ENCODE results near the gene KIF25.

The KIF25 gene

DNA sequence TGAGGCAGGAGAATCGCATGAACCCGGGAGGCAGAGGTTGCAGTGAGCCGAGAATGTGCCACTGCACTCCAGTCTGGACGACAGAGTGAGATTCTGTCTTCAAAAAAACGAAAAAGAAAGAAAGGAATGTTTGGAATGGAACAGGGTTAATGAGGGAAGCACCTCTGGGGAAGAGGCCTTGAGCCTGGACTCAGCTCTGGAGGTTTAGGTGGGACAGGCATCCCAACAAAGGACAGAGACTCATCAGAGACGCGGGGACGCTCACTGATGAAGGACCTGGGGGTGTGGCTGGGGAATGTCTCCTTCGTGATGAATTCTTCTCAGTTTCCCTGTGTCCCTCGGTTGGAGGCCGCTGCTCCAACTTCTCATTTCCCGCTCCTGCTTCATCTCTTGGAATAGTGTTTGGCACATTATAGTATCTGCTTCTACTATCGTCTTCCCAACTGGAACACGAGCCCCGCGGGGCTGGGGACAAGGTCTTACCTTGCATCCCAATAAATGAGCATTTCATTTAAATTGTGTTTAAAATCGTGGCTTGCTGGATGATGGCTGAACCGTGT, 27.6 kb downstream of the KIF25 start:
- no peak overlapping the region for H3K4me3 ChIP-seq (replicated peaks; ENCODE audit: low read depth, low read length)
- TF ChIP-seq, protein P1, sequence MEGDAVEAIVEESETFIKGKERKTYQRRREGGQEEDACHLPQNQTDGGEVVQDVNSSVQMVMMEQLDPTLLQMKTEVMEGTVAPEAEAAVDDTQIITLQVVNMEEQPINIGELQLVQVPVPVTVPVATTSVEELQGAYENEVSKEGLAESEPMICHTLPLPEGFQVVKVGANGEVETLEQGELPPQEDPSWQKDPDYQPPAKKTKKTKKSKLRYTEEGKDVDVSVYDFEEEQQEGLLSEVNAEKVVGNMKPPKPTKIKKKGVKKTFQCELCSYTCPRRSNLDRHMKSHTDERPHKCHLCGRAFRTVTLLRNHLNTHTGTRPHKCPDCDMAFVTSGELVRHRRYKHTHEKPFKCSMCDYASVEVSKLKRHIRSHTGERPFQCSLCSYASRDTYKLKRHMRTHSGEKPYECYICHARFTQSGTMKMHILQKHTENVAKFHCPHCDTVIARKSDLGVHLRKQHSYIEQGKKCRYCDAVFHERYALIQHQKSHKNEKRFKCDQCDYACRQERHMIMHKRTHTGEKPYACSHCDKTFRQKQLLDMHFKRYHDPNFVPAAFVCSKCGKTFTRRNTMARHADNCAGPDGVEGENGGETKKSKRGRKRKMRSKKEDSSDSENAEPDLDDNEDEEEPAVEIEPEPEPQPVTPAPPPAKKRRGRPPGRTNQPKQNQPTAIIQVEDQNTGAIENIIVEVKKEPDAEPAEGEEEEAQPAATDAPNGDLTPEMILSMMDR (IDR thresholded peaks at IDR 0.05; ENCODE audit: low read depth, low read length, missing control alignments), result no peak
- no peak for DNase-seq (ENCODE audit: extremely low read depth, low read depth)

DNA sequence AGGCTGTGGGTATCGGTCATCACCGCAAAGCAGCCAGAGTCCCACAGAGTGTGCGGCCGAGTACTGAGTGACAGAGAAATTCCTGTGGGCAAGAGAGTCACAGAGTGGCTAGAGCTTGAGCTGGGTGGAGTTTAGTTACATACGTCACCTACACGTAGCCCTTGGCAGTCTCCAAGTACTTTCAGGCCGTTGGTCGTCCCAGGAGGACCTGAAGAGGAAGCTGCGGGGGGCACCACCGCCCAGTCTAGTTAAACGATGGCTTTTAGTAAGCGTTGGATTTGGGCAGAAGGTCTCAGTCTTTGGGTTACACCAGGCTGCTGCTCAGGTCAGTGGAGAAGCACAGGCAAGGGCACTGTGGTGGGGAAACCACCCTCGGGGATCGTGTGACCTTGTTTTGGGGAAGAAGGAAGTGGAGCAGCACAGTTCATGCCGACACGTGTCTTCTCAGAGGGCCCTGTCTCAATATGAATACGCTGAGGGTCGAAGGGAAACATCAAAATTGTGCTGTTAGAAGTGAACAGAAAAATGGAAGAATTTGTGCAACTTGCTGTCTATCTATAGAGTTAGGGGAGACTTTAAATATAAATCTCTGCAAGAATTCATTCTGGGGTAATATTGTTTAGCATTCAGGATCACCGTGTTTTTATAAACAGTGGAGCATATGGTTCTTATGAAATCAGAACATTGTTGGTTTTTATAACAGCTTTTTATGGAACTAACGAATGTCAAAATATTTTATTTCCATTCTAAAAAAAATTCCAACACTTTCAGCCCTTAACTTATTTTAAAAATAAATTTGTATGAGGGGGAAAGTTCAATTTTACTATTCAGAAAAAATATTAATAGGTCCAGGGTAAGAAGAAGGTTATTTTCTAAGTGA, 28.6 kb downstream of the KIF25 start:
- H3K4me3 ChIP-seq (replicated peaks; ENCODE audit: low read depth, low read length), result no peak overlapping the region
- no peak for DNase-seq (ENCODE audit: extremely low read depth, low read depth)
- TF ChIP-seq, protein P1 (IDR thresholded peaks at IDR 0.05; ENCODE audit: low read depth, low read length, missing control alignments), result no peak

- DNase-seq (ENCODE audit: extremely low read depth, low read depth), result no peak
- H3K4me3 ChIP-seq (replicated peaks; ENCODE audit: low read depth, low read length), result no peak overlapping the region
- TF ChIP-seq, protein P1 (IDR thresholded peaks at IDR 0.05; ENCODE audit: low read depth, low read length, missing control alignments), result no peak
Observed at GRCh38 chr6:168026925-168027324, 29.5 kb downstream of the KIF25 start.

DNA sequence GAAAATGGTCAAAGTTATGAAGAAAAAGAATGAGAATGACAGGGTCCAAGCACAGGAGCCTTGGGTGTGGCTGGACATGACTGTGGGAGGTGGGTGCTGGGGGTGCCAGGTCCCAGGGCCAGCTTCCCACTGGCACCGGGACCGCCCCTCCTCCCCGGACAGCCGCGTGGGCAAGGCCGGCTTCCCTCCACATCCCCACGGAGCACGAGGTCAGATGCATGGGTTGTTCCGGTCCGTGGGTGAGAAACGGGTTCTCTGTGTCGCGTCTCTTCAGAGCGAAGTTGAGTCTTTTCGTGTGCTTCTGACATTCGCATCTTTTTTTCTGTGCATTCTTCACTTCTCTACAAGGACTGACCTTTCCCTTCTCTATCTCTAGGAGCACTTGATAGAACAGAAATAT, 30.1 kb downstream of the KIF25 start:
- TF ChIP-seq, protein P1 (IDR thresholded peaks at IDR 0.05; ENCODE audit: low read depth, low read length, missing control alignments), result no peak
- DNase-seq (ENCODE audit: extremely low read depth, low read depth), result no peak
- no peak overlapping the region for H3K4me3 ChIP-seq (replicated peaks; ENCODE audit: low read depth, low read length)

DNA sequence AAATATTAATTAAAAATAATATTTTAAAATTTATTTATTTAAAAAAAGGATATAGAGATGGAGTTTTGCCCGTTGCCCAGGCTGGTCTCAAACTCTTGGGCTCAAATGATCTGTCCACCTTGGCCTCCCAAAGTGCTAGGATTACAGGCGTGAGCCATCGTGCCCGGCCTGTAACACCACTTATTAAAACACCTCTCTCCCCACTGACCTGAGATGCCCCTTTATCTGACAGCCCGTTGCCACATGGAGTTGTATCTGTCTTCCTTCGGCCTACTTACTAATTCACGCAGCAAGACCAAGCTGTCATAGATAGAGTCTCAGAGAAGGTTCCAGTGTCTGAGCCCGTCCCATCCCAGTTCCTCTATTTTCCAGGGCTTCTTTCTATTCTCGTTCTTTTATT, 30.7 kb downstream of the KIF25 start:
- DNase-seq (ENCODE audit: extremely low read depth, low read depth), result no peak
- TF ChIP-seq, protein P1 (IDR thresholded peaks at IDR 0.05; ENCODE audit: low read depth, low read length, missing control alignments), result no peak
- H3K4me3 ChIP-seq (replicated peaks; ENCODE audit: low read depth, low read length), result no peak overlapping the region

DNA sequence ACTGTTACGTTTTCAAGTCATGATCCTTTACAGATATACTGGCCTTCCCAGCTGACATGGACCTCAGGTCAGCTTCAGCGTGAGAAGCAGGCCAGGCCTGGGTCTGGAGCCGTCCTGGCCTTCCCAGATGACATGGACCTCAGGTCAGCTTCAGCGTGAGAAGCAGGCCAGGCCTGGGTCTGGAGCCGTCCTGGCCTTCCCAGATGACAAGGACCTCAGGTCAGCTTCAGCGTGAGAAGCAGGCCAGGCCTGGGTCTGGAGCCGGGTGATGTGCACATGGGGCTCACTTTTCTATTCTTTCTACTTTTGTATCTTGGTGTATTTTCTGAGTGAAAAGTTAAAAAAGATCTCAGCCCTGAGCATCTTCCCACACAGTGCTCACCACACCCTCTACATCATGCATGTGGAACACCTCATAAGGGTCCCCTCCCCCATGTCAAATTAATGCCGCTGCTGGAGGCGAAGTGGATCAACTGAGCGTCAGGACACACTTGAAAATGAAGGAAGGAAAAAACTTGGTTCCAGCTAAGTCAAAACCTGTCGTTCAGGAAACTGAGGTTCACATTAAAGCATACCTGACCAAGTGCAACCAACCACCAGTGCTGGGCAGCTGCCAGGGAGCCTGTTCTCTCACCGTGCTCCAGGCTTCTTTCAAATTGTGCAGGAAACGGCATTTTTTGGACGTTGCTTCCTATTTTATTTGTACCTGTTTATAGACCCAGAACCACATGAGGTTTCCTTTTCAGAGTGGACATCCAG, 32.2 kb downstream of the KIF25 start:
- DNase-seq (ENCODE audit: extremely low read depth, low read depth), result no peak
- H3K4me3 ChIP-seq (replicated peaks; ENCODE audit: low read depth, low read length), result no peak overlapping the region
- TF ChIP-seq, protein P1 (IDR thresholded peaks at IDR 0.05; ENCODE audit: low read depth, low read length, missing control alignments), result no peak
